ENCODE data around the gene C7orf33. TPM values are rescaled to one million over a fixed set of nuclear protein-coding genes. Genes with fewer than 3 reads are reported as not detected.

C7orf33 gene
- polyA plus RNA-seq, 1 experiment = not detected

DNA sequence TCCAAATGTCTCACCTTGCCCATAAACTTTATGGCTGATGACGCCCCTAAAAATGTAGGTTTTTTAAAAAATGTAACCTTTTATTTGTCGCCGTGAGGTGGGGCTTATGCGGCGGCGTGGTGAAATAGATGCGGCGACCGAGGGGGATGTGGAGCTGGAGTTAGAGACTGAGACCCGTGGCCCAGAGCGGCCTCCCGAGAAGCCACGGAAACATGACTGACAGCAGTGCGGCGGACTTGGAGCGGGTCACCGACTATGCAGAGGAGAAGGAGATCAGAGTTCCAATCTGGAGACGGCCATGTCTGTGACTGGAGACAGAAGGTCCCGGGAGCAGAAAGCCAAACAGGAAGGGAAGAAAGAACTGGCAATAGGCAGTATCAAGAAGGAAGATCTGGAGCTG lies 46.5 kb downstream of the C7orf33 start:
- CTCF ChIA-PET = interaction anchor here (1.2 kb wide), 1 partner anchor 435 kb away, joined by 3 read pairs; no protein-coding TSS in a partner anchor
- DNase-seq (ENCODE audit: low read depth) = no peak

GRCh38 chr7:148645898-148646297 lies 55.3 kb downstream of the C7orf33 start:
- CTCF ChIA-PET = no interaction called here
- DNase-seq (ENCODE audit: low read depth) = no peak
- POLR2A ChIA-PET = no interaction called here
- no peak overlapping the region for H3K4me3 ChIP-seq (ENCODE audit: low read depth, low read length)
- peaks cover 2% of the 10 kb centered on the region for H3K27me3 ChIP-seq (ENCODE audit: control insufficient read depth, insufficient read depth, low read length)
- no peaks in the 10 kb centered on the region for H3K36me3 ChIP-seq (ENCODE audit: control insufficient read depth, insufficient read depth, low read length)
- TF ChIP-seq CTCF (IDR thresholded peaks at IDR 0.05; ENCODE audit: insufficient read depth, low read depth, low read length) = no peak

More for the DNA sequence above, 46.5 kb downstream of the C7orf33 start:
- no peak overlapping the region for H3K4me3 ChIP-seq (ENCODE audit: low read depth, low read length)
- H3K27me3 ChIP-seq (ENCODE audit: control insufficient read depth, insufficient read depth, low read length) = peaks cover 3% of the 10 kb centered on the region; the same call in 1 of the 2 replicates
- POLR2A ChIA-PET = no interaction called here
- no peak for TF ChIP-seq CTCF (IDR thresholded peaks at IDR 0.05; ENCODE audit: insufficient read depth, low read depth, low read length)
- no peaks in the 10 kb centered on the region for H3K36me3 ChIP-seq (ENCODE audit: control insufficient read depth, insufficient read depth, low read length)

GRCh38 chr7:148650232-148650858 lies 59.8 kb downstream of the C7orf33 start:
- Histone ChIP-seq H3K36me3 (ENCODE audit: control insufficient read depth, insufficient read depth, low read length) (no peaks in the 10 kb centered on the region), H3K4me3 (ENCODE audit: low read depth, low read length) (no peak overlapping the region), H3K27me3 (ENCODE audit: control insufficient read depth, insufficient read depth, low read length) (no peaks in the 10 kb centered on the region)
- TF ChIP-seq CTCF (IDR thresholded peaks at IDR 0.05; ENCODE audit: insufficient read depth, low read depth, low read length) = no peak
- CTCF ChIA-PET = no interaction called here
- POLR2A ChIA-PET = no interaction called here
- peak; percentile 15 for DNase-seq (ENCODE audit: low read depth)

DNA sequence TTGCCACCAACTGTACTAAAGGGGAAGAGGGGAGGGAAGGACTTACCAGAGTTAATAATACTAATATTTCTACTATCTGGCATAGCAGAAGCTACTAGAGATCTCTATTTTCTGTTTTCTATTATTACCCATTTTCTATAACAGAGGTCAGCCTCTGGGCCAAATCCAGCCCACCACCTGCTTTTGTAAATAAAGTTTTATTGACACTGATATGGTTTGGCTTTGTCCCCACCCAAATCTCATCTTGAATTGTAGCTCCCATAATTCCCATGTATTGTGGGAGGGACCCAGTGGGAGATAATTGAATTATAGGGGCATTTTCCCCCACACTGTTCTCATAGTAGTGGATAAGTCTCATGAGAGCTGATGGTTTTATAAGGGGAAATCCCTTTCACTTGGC lies 62.2 kb downstream of the C7orf33 start:
- H3K36me3 ChIP-seq (ENCODE audit: control insufficient read depth, insufficient read depth, low read length) = no peaks in the 10 kb centered on the region
- TF ChIP-seq CTCF (IDR thresholded peaks at IDR 0.05; ENCODE audit: insufficient read depth, low read depth, low read length) = no peak
- no peak for DNase-seq (ENCODE audit: low read depth)
- no peak overlapping the region for H3K4me3 ChIP-seq (ENCODE audit: low read depth, low read length)
- POLR2A ChIA-PET = no interaction called here
- H3K27me3 ChIP-seq (ENCODE audit: control insufficient read depth, insufficient read depth, low read length) = no peaks in the 10 kb centered on the region
- CTCF ChIA-PET = interaction anchor here (0.8 to 1.1 kb wide), 2 partner anchors 19 to 77 kb away, joined by 3 to 5 read pairs; no protein-coding TSS in a partner anchor

DNA sequence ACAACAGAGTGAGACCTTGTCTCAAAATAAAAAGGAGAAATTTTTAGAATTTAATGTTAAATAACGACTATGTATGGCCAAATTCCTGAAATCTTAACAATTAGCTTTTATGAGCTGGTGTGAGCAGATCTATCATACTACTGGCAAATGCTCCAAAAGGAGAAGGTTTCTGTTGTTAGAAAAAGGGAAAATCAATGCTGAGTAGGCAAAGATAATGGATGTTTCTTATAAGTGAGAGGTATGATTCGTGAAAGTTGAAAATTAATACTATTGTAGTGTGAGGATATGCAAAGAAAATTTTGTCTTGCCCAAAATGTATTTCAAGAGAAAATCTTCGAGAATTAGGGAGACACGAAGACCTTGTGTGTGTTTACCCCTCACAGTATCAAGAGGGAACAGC lies 67.4 kb downstream of the C7orf33 start:
- POLR2A ChIA-PET = no interaction called here
- no peaks in the 10 kb centered on the region for H3K27me3 ChIP-seq (ENCODE audit: control insufficient read depth, insufficient read depth, low read length)
- CTCF ChIA-PET = interaction anchor here (1.3 kb wide), 1 partner anchor 44 kb away, joined by 3 read pairs; no protein-coding TSS in a partner anchor
- no peak for DNase-seq (ENCODE audit: low read depth)
- no peaks in the 10 kb centered on the region for H3K36me3 ChIP-seq (ENCODE audit: control insufficient read depth, insufficient read depth, low read length)
- no peak overlapping the region for H3K4me3 ChIP-seq (ENCODE audit: low read depth, low read length)
- TF ChIP-seq CTCF (IDR thresholded peaks at IDR 0.05; ENCODE audit: insufficient read depth, low read depth, low read length) = no peak

All from BJ (cell line).